HEK293T (cell line): Measurements from ENCODE around the gene MTOR.

Experiments
- CTCF ChIA-PET: fragments of 350-600 bp; formaldehyde crosslinking; extraction: SDS; loops from one replicate; lab custom pipeline; 2021; ENCODE audit warnings: antibody characterized with exemption, inconsistent platforms; lab: Yijun Ruan, JAX
- POLR2A ChIA-PET: fragments of 350-600 bp; formaldehyde crosslinking; extraction: SDS; loops from one replicate; lab custom pipeline; 2020; ENCODE audit warnings: antibody characterized with exemption, inconsistent platforms; lab: Yijun Ruan, JAX
- DNase-seq: peaks from one replicate; pipeline ENCODE4 v3.0.0; 2012; ENCODE audit warnings: mixed read lengths; ENCODE audit errors: extremely low spot score
- ARNT ChIP-seq: fragments of 450-650 bp; IDR thresholded peaks from 2 replicates; pipeline ENCODE4 v1.6.1; 2017; ENCODE audit warnings: mild to moderate bottlenecking
- BHLHE40 ChIP-seq: fragments of 450-650 bp; IDR thresholded peaks from 2 replicates; pipeline ENCODE4 v1.6.1; 2016; ENCODE audit warnings: mild to moderate bottlenecking, moderate library complexity, borderline replicate concordance
- CTBP1 ChIP-seq: fragments of 450-650 bp; IDR thresholded peaks from 2 replicates; pipeline ENCODE4 v1.6.1; 2016; ENCODE audit warnings: borderline replicate concordance
- ELF4 ChIP-seq: fragments of 450-650 bp; IDR thresholded peaks from 2 replicates; pipeline ENCODE4 v1.6.1; 2017; ENCODE audit warnings: antibody characterized with exemption
- FOXA1 ChIP-seq: fragments of 450-650 bp; IDR thresholded peaks from 2 replicates; pipeline ENCODE4 v1.6.1; 2016; ENCODE audit warnings: mild to moderate bottlenecking
- FOXK2 ChIP-seq: fragments of 450-650 bp; IDR thresholded peaks from 2 replicates; pipeline ENCODE4 v1.6.1; 2016; ENCODE audit warnings: mild to moderate bottlenecking
- FOXM1 ChIP-seq: fragments of 450-650 bp; IDR thresholded peaks from 2 replicates; pipeline ENCODE4 v1.6.1; 2017; ENCODE audit warnings: mild to moderate bottlenecking, borderline replicate concordance
- HDGF ChIP-seq: fragments of 450-650 bp; IDR thresholded peaks from 2 replicates; pipeline ENCODE4 v1.6.1; 2017; ENCODE audit warnings: antibody characterized with exemption, borderline replicate concordance
- L3MBTL2 ChIP-seq: fragments of 450-650 bp; conservative IDR thresholded peaks from 2 replicates; pipeline ENCODE4 v1.6.1; 2016; ENCODE audit warnings: mild to moderate bottlenecking
- LEF1 ChIP-seq: fragments of 450-650 bp; IDR thresholded peaks from 2 replicates; pipeline ENCODE4 v1.6.1; 2017; ENCODE audit warnings: mild to moderate bottlenecking, borderline replicate concordance
- NFRKB ChIP-seq: fragments of 450-650 bp; IDR thresholded peaks from 2 replicates; pipeline ENCODE4 v1.6.1; 2016; ENCODE audit warnings: mild to moderate bottlenecking, moderate library complexity
- PKNOX1 ChIP-seq: fragments of 450-650 bp; IDR thresholded peaks from 2 replicates; pipeline ENCODE4 v1.6.1; 2016
- SP1 ChIP-seq: fragments of 450-650 bp; IDR thresholded peaks from 2 replicates; pipeline ENCODE4 v1.6.1; 2017
- SUZ12 ChIP-seq: fragments of 450-650 bp; IDR thresholded peaks from 2 replicates; pipeline ENCODE4 v1.6.1; 2016; ENCODE audit warnings: mild to moderate bottlenecking
- TARDBP ChIP-seq: fragments of 450-650 bp; IDR thresholded peaks from 2 replicates; pipeline ENCODE4 v1.6.1; 2016
- ZNF384 ChIP-seq: fragments of 450-650 bp; IDR thresholded peaks from 2 replicates; pipeline ENCODE4 v1.6.1; 2016

MTOR gene

GRCh38 chr1:11253226-11253625, 9.1 kb downstream of the MTOR start:
- no peak for DNase-seq
- ChIA-PET POLR2A (interaction anchor here (4.9 kb wide), 1 partner anchor 9 kb away, joined by 36 read pairs; the partner anchor contains the start of gene MTOR), CTCF (interaction anchor here (0.9 to 1.0 kb wide), 2 partner anchors 11 to 216 kb away, joined by 3 to 4 read pairs; no protein-coding TSS in a partner anchor)
- TF ChIP-seq TARDBP (no peak), FOXM1 (no peak), FOXK2 (no peak), ARNT (no peak), PKNOX1 (no peak), SP1 (no peak), ZNF384 (no peak), L3MBTL2 (no peak), HDGF (no peak), NFRKB (no peak), CTBP1 (no peak), BHLHE40 (no peak), ELF4 (no peak), FOXA1 (no peak), SUZ12 (no peak), LEF1 (no peak)

GRCh38 chr1:11252538-11252937, 9.8 kb downstream of the MTOR start:
- DNase-seq = no peak
- ChIA-PET CTCF (interaction anchor here (1.0 kb wide), 1 partner anchor 10 kb away, joined by 4 read pairs; no protein-coding TSS in a partner anchor), POLR2A (interaction anchor here (4.9 kb wide), 1 partner anchor 10 kb away, joined by 36 read pairs; the partner anchor contains the start of gene MTOR)
- no peak for TF ChIP-seq FOXM1
- no peak for TF ChIP-seq CTBP1
- TF ChIP-seq HDGF = no peak
- no peak for TF ChIP-seq ARNT
- no peak for TF ChIP-seq FOXK2
- TF ChIP-seq L3MBTL2 = no peak
- no peak for TF ChIP-seq LEF1
- TF ChIP-seq SP1 = no peak
- no peak for TF ChIP-seq NFRKB
- no peak for TF ChIP-seq BHLHE40
- no peak for TF ChIP-seq SUZ12
- no peak for TF ChIP-seq ZNF384
- TF ChIP-seq ELF4 = no peak
- no peak for TF ChIP-seq TARDBP
- TF ChIP-seq FOXA1 = no peak
- TF ChIP-seq PKNOX1 = no peak

GRCh38 chr1:11248169-11248568, 14.2 kb downstream of the MTOR start:
- no peak for DNase-seq
- no peak for TF ChIP-seq HDGF
- TF ChIP-seq FOXK2 = no peak
- no peak for TF ChIP-seq SUZ12
- no peak for TF ChIP-seq FOXA1
- TF ChIP-seq ELF4 = no peak
- TF ChIP-seq PKNOX1 = no peak
- no peak for TF ChIP-seq FOXM1
- TF ChIP-seq ZNF384 = no peak
- ChIA-PET POLR2A (interaction anchor here (3.2 kb wide), 1 partner anchor 14 kb away, joined by 21 read pairs; the partner anchor contains the start of gene MTOR), CTCF (no interaction called here)

- DNase-seq = no peak
- TF ChIP-seq ELF4 (no peak), FOXM1 (no peak), ZNF384 (no peak), SP1 (no peak), ARNT (no peak)
- POLR2A ChIA-PET = interaction anchor here (3.2 kb wide), 1 partner anchor 16 kb away, joined by 21 read pairs; the partner anchor contains the start of gene MTOR
- CTCF ChIA-PET = interaction anchor here (1.5 kb wide), 1 partner anchor 209 kb away, joined by 4 read pairs; no protein-coding TSS in a partner anchor
These were observed 16.2 kb downstream of the MTOR start for GRCh38 chr1:11245904-11246719.

- ChIA-PET CTCF (interaction anchor here (1.5 kb wide), 1 partner anchor 208 kb away, joined by 4 read pairs; no protein-coding TSS in a partner anchor), POLR2A (interaction anchor here (3.2 kb wide), 1 partner anchor 17 kb away, joined by 21 read pairs; the partner anchor contains the start of gene MTOR)
- DNase-seq = no peak
- TF ChIP-seq FOXK2 = no peak
- TF ChIP-seq L3MBTL2 = no peak
- TF ChIP-seq HDGF = no peak
- no peak for TF ChIP-seq FOXM1
- TF ChIP-seq ZNF384 = no peak
- TF ChIP-seq BHLHE40 = no peak
- no peak for TF ChIP-seq ELF4
- TF ChIP-seq ARNT = no peak
- no peak for TF ChIP-seq FOXA1
- TF ChIP-seq SUZ12 = no peak
These were observed 17.1 kb downstream of the MTOR start for GRCh38 chr1:11245248-11245647.
